Fibroblast of skin of right biceps (primary cell): ENCODE measurements around the gene TSHZ1.

Experiments used
- DNase-seq: peaks from one replicate; pipeline ENCODE4 v3.0.0-alpha.2; 2013

The TSHZ1 gene

GRCh38 chr18:75222407-75222806, 11.8 kb downstream of the TSHZ1 start:
- DNase-seq, result no peak

GRCh38 chr18:75223687-75224347, 13.2 kb downstream of the TSHZ1 start:
- DNase-seq, result peak; percentile 58

- peak; percentile 42 for DNase-seq
These were observed 15.8 kb downstream of the TSHZ1 start for GRCh38 chr18:75226286-75226955.

GRCh38 chr18:75226956-75227316, 16.3 kb downstream of the TSHZ1 start:
- DNase-seq, result no peak

GRCh38 chr18:75227535-75228296, 17.1 kb downstream of the TSHZ1 start:
- DNase-seq, result no peak

- DNase-seq, result no peak
These were observed 18.4 kb downstream of the TSHZ1 start for GRCh38 chr18:75228967-75229366.

GRCh38 chr18:75229437-75229836, 18.8 kb downstream of the TSHZ1 start:
- no peak for DNase-seq

- no peak for DNase-seq
These were observed 19.8 kb downstream of the TSHZ1 start for GRCh38 chr18:75230163-75231052.

- no peak for DNase-seq
These were observed 20.4 kb downstream of the TSHZ1 start for GRCh38 chr18:75231053-75231406.

GRCh38 chr18:75234901-75235300, 24.3 kb downstream of the TSHZ1 start:
- DNase-seq, result no peak

- no peak for DNase-seq
These were observed 25.3 kb downstream of the TSHZ1 start for GRCh38 chr18:75235896-75236295.

- DNase-seq, result no peak
These were observed 27.5 kb downstream of the TSHZ1 start for GRCh38 chr18:75238100-75238499.

GRCh38 chr18:75238786-75239185, 28.2 kb downstream of the TSHZ1 start:
- DNase-seq, result no peak

- DNase-seq, result no peak
These were observed 29.8 kb downstream of the TSHZ1 start for GRCh38 chr18:75240433-75240832.

- no peak for DNase-seq
These were observed 31.1 kb downstream of the TSHZ1 start for GRCh38 chr18:75241705-75242104.

GRCh38 chr18:75244351-75245313, 34.0 kb downstream of the TSHZ1 start:
- peak; percentile 21 for DNase-seq

GRCh38 chr18:75246721-75247610, 36.4 kb downstream of the TSHZ1 start:
- peak; percentile 31 for DNase-seq

GRCh38 chr18:75247611-75248421, 37.2 kb downstream of the TSHZ1 start:
- DNase-seq, result peak; percentile 52

- no peak for DNase-seq
These were observed 38.0 kb downstream of the TSHZ1 start for GRCh38 chr18:75248426-75249174.
